ENCODE measurements around the gene NCEH1.

DNA sequence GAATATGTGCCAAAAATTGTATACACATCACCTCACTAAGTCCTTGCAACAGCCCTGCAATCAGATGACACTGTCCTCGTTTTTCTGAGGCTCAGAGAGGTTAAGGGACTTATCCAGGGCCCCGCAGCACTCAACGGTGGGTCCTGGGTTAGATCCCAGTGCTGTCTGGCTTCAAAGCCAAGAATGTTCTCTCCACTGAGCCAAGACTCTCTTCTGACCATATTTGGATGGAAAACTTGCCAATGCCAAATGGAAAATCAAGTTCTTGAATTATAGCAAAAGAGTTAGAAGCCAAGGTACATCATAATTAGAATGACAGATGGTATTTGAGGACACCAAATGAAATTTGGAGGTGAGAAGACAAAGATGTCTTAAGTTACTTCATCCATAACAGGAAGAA lies 75.9 kb downstream of the NCEH1 start:
- TF ChIP-seq POLR2A (IDR thresholded peaks at IDR 0.05; ENCODE audit: low read depth, low read length) (no peak), CTCF (conservative IDR thresholded peaks at IDR 0.05; ENCODE audit: low read depth, low read length) (no peak), RFX5 (IDR thresholded peaks at IDR 0.05; ENCODE audit: low read depth, low read length) (no peak), SMC3 (IDR thresholded peaks at IDR 0.05; ENCODE audit: low read depth, low read length) (no peak), RCOR1 (IDR thresholded peaks at IDR 0.05; ENCODE audit: insufficient replicate concordance, low read length) (no peak), MAFK (IDR thresholded peaks at IDR 0.05; ENCODE audit: low read depth, low read length) (no peak), RAD21 (IDR thresholded peaks at IDR 0.05; ENCODE audit: low read length) (no peak), BHLHE40 (IDR thresholded peaks at IDR 0.05; ENCODE audit: low read depth, low read length) (no peak), NFE2L2 (IDR thresholded peaks at IDR 0.05; ENCODE audit: low read depth, low read length) (no peak), MXI1 (IDR thresholded peaks at IDR 0.05; ENCODE audit: borderline replicate concordance, low read depth, low read length) (no peak), CEBPB (IDR thresholded peaks at IDR 0.05; ENCODE audit: low read depth, low read length) (no peak), CHD1 (IDR thresholded peaks at IDR 0.05; ENCODE audit: low read depth, low read length) (no peak)
- TF ChIP-seq, protein P1, sequence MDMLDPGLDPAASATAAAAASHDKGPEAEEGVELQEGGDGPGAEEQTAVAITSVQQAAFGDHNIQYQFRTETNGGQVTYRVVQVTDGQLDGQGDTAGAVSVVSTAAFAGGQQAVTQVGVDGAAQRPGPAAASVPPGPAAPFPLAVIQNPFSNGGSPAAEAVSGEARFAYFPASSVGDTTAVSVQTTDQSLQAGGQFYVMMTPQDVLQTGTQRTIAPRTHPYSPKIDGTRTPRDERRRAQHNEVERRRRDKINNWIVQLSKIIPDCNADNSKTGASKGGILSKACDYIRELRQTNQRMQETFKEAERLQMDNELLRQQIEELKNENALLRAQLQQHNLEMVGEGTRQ (IDR thresholded peaks at IDR 0.05; ENCODE audit: low read depth, low read length) = no peak

Measured in IMR-90 (cell line).